NCI-H510A treated with DMSO at 0.1 percent for 48 hours (cell line): Measurements from ENCODE around the gene PHF1.

Source experiments
- DNase-seq: peaks from one replicate; lab custom pipeline; 2025; lab: John Stamatoyannopoulos, UW

The PHF1 gene

DNA sequence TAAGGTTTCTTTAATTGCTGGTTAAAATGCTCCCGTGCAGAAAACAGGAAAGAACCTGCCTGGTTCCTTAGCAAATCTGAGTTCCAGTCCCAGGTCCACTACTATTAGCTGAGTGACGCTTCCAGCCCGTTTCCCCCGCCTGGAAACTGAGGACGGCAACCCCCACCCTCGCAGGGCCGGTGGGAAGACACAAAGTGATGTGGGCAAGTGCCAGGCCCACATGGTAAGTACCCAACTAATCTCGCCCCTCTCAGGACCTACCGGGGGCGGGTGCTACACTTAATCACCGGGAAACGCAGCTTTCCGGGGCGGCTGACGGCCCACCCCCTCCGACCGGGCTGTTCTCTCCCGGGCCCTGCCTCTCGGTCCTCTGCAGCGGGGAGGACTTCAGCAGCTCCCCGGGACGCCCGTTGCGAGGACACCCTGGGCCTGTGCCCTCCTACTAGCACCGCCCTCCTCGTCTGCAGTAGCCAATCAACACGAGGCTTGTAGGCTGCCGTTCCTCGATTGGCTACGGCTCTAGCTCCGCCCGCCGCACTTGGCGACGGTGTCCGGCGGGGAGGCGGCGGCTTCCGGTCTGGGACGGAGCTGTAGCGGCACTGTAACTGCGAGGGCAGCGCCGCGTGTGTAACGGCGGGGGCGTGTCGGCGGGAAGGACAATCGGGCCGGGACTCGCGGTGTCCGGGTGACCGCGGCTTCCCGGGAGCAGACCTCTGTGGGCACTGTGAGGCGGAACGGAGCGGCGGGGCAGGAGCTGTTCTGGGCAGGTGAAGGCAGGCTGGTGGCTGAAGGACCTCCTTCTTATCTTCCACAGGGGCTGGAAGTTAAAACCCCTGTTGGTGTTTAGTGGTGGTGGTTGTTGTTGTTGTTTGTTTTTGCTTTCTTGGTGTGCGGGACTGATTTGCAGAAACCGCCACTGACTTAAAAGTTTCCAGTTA is 43.5 kb downstream of the PHF1 start, which contains the start of gene ZBTB9:
ZBTB9 (plus strand) TSS at position 568 of the 938 bp plus-strand sequence. CDS start 525 bp downstream, outside the sequence.
- DNase-seq, result peak; percentile 99

GRCh38 chr6:33455051-33455450 is 44.2 kb downstream of the PHF1 start:
- DNase-seq, result no peak

DNA sequence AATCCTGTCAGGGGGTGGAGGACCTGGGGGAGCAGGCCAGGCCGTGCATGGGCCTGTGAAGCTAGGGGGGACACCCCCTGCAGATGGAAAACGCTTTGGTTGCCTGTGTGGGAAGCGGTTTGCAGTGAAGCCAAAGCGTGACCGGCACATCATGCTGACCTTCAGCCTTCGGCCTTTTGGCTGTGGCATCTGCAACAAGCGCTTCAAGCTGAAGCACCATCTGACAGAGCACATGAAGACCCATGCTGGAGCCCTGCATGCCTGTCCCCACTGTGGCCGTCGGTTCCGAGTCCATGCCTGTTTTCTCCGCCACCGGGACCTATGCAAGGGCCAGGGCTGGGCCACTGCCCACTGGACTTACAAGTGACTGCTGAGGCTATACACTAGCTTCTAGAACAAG is 45.3 kb downstream of the PHF1 start:
- no peak for DNase-seq

DNA sequence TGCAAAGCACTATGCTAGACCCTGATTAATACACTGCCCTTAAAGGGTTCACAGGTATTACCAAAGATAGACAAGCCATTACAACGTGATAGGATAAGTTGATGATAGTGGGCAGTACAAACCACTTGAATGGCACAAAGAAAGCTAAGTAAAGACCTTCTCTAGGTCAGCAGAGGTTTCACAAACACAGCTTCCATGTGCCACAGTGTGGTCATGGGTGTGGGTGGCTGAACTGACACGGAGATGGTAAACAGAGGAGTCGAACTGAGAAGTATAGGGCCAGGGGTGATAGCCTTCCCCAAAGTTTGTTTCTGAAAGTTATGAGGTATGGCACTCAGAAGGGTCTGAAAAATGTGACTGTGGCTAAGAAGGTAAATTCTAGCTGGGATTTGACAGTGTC is 47.9 kb downstream of the PHF1 start:
- no peak for DNase-seq

DNA sequence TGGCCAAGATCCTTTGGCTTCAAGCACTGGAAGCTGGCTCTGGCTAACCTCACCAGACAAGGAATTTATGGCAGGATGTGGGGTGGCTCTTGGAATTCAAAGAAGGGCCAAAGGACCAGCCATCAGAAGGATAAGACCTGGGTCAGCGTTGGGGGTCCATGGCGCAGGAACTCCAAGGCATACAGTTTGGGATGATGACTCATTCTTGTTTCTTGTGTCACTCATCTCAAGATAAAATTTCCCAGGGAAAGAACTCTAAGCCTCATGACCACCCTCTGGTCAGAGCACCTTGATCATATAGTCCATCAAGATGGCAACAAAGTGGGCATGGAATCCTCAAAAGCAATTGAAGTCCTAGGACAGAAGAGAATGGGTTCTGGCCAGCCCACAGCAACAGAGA is 48.4 kb downstream of the PHF1 start:
- DNase-seq, result no peak
